ENCODE results near the gene USP15.

Gene USP15

DNA sequence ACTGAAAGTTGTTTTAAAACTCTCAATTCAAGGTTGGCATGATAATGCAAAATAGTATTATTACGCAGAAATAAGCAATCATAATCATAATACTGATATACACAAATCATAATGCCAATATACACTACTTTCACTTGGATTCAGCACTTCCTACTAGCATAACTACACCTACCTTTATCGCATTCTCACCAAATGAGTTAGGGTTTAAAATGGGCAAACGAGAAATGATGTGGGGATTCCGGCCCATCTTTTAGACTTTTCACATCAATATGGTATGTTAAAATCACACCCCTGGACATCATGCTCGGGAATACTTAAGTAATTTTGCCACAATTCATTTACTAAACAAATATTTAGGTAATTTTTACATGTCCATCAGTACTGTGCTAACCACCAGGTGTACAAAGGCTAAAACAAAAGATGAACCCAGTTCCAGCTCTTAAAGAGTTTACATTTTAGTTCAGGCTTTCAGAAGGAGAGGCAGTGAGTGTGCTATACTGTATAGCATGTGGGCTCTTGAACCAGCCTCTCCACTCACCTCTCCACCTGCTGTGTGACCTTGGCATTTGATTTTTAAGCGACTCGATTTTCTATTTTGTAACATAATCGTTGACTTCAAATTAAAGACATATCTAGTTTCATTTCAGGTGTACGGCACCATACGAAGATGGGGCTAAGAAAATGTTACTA is 1.1 kb upstream of the USP15 start:
- no peak for DNase-seq

DNA sequence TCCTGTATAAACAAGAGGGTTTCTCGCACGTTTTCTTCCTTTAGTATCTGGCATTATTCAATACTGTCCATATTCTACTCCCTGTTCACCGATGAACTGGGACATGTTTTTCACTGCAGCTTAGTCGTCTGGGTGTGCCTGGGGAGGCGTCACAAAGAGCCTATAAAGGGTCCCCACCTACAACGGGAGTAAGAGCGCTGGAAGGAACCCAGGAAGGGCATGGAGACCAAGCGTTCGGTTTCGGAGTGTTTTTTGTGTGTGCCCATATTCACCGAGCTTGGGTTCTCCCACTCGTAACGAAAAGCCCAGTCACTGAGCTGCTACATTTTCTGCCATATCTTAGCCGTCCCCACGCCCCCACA is 592 bp upstream of the USP15 start:
- DNase-seq: no peak

DNA sequence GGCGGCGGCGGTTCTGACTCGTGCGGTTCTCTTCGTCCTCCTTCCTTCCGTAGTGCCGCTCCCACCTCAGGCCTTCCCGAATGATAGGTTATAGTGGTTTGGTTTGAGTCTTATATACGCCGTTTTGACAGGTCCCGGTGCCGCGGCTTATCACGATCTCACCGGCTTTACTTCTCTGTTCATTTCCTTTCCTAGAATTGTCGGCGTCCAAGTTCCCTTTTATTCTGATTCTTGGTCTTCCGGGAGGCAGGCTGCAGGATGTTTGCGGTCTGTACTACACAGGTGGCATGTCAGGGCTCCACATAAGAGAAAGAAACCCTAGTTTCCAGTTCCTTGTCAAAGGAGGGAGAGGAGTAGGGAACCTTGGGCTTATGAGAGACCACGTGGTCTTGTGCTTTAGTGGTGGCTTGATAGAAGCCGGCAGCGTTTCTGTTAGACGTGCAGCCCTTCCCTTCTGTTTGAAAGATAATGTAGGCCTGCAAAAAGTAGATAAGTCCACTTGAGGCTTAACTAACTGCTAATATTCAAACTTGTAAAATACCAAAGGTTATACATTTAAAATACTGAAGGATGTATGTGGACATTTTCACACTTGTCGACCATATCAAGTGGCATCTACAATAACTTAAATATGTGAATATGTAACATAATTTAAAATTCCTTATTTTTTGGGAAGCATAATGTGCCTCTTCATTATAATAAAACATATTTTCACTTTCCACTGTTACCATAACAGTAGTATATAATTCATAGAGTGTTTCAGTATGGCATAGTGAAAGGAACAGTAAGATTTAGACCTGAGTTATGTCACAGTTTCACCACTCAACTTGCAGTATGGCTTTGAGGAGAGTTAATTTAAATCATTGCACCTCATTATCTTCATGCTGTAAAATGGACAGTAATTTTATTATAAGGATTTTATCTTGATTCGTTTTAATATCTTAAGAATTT is 804 bp downstream of the USP15 start:
- DNase-seq: peak; percentile 30

DNA sequence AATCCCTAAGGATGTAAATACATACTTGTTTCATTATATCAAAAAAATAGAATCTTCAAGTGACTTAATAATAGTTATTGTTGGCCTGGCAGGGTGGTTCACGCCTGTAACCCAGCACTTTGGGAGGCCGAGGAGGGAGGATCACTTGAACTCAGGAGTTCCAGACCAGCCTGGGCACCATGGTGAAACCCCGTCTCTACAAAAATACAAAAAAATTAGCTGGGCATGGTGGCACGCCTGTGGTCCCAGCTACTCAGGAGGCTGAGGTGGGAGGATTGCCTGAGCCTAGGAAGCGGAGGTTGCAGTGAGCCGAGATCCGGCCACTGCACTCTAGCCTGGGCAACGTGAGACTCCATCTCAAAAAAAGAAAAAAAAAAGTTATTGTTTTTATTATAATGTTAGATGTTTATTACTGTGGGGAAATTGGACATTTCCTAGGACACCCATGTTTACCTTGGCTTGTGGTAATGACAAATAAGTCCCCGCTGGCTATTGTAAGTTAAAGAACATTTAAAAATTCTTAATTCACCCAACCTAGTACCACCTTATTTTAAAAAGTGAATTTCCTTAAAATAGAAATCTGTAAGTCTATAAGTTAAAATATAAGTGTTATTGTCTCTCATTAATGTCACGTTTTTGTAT is 1.8 kb downstream of the USP15 start:
- DNase-seq: no peak

DNA sequence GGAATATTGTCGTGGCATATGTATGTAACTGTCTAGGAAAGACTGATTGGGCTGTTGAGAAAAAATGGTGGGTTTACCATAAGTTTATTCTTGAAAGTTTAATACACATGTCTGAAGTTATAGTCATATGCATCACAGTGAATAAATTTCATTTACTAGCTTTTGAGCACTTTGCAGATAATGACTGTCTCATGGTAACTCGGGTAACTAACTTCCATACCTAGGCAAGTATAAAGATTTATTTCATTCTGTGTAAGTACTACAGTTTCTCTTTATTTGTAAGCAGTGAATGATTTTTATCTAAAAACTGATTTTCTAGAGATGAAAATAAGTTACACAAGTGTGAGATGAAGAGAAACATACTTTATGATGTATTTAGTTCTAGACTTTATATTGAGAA is 3.0 kb downstream of the USP15 start:
- DNase-seq: no peak

DNA sequence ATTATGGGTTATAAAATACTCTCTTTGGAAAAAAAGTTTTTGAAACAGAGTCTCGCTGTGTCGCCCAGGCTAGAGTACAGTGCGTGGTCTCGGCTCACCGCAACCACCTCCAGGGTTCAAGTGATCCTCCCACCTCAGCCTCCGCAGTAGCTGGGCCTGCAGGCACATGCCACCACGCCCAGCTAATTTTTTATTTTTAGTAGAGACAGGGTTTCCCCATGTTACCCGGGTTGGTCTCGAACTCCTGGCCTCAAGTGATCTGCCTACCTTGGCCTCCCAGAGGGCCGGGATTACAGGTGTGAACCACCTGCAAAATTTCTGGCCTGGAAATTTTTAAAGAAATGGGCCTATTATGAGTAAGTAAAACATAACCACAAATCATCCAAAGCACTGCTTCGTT is 3.8 kb downstream of the USP15 start:
- no peak for DNase-seq

DNA sequence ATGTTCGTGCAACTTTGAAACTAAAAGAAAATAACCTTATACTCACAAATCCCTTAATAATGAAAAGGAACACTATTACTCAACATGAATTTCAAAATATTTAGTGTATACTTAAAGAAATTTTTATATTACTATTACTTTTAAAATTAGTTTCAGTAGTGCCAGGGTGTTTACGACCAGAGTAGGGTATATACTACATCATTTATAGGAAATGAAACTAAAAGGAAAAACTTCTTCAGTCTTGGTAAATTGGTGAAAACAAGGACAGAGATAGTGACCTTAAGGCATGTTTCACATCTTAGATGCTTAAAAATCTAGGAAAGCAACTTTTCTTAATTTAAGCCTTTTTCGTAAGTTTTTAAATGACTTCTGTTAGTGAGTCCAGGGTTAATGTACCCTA is 4.5 kb downstream of the USP15 start:
- DNase-seq: no peak

DNA sequence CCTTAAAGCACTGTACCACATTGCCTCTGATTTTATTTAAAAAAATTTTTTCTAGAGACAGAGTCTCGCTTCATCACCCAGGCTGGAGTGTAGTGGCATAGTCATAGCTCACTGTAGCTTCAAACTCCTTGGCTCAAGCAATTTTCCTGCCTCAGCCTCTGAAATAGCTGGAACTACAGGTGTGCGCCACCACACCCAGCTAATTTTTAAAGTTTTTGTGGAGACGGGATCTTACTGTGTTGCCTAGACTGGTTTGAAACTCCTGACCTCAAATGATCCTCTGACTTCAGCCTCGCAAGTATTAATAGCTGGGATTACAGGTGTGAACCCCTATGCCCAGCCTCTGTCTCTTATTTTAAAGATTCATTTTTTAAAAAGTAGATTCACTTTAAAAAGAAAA is 5.3 kb downstream of the USP15 start:
- no peak for DNase-seq

DNA sequence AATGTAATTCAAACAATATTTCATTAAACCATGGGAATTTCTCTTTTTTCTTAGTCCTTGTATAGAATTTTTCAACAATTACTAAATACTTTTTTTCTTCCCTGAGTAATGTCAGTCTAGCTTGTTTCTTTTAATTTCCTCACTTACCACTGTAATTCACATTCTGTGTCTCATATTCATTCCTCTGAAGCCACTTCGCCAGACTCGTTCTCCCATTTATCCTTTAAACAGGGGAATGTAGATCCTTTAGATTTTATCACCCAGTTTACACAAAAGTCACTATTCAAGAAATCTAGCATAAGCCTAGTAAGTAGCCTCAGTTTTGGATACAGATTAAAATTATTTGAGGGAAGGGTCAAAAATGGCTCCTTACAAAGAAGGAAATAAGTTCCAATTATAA is 6.8 kb downstream of the USP15 start:
- DNase-seq: no peak

DNA sequence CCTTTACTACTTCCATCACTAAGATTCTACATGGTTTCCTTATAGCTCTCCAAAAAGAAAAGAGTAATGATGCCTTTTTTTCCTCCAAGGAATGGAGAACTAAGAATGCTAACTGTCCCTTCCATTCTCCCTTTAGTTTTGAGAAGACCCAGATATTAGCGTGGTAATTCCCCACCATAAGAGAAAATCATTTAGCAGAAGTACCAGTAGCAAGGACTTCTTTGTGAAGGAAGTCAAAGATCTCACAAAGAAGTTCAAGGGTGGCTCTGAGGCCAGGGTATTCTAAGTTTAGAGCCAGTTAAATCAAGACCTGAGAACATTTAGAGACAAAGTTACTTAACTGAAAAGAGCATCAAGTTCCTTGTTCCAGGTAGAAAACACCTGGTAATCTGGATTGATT is 7.3 kb downstream of the USP15 start:
- DNase-seq: no peak

DNA sequence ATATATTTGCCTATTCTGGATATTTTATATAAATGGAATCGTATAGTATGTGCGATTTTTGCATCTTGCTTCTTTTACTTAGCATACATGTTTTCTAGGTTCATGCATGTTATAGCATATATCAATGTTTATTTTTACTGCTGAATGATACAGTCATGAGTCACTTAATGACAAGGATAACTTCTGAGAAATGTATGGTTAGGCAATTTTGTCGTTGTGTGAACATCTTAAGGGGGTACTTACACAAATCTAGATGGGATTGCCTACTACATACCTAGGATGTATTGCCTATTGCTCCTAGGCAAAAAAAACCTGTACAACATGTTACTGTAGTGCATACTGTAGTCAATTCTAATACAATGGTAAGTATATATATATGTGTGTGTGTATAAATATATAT is 8.8 kb downstream of the USP15 start:
- DNase-seq: peak; percentile 79

DNA sequence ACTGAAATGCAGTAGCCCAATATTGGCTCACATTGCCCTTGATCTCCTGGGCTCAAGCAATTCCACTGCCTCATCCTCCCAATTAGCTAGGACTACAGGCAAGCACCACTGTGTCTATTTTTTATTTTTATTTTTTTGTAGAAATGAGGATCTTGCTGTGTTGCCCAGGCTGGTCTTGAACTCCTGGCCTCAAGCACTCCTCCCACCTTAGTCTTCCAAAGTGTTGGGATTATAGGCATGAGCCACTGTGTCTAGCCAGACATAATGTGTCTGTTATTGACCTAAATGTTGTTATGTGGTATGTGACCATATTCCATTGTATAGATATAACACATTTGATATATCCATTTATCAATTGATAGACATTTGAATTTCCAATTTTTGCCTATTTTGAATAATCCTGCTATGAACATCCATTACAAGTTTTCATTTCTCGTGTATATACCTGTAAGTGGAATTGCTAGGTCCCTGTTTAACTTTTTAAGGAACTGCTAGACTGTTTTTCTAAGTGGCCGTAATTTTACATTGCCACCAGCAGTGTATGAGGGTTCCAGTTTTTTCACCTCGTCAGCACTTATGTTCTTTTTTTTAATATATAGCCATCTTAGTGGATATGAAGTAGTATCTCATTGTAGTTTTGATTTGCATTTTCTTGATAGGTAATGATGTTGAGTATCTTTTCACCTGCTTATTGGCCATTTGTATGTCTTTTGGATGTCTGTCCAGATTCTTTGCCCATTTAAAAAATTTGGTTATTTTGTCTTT is 9.4 kb downstream of the USP15 start:
- no peak for DNase-seq

DNA sequence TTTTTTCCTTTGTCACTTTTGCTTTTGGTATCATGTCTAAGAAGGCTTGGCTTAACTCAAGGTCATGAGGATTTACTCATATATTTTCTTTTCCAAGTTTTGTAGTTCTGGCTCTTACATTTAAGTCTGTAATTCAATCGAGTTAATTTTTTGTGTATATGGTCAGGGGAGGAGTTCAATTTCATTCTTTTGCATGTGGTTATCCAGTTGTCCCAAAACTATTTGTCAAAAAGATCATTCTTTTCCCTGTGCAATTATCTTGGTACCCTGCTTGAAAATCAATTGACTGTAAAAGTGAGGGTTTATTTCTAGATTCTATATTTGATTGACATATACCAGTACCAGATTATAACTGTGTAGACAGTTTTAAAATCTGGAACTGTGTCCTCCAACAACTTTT is 10.2 kb downstream of the USP15 start:
- DNase-seq: no peak

DNA sequence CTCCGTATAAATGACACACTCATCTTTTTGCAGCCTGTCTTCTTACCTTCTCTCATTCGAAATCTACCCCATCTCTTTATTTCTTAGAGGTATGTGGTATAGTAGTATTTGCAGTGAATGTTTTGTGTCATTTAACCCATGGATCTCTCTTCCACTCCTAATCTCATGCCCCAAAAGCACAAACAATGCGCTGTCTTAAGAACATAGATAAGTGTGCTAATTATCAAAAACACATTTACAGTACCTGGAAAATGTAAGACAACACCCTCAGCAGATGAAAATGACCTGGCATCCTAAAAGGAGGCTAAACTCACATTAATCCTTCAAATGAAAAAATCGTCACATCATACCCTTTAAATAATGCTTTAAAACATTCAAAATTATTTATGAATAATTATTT is 10.7 kb downstream of the USP15 start:
- DNase-seq: no peak

DNA sequence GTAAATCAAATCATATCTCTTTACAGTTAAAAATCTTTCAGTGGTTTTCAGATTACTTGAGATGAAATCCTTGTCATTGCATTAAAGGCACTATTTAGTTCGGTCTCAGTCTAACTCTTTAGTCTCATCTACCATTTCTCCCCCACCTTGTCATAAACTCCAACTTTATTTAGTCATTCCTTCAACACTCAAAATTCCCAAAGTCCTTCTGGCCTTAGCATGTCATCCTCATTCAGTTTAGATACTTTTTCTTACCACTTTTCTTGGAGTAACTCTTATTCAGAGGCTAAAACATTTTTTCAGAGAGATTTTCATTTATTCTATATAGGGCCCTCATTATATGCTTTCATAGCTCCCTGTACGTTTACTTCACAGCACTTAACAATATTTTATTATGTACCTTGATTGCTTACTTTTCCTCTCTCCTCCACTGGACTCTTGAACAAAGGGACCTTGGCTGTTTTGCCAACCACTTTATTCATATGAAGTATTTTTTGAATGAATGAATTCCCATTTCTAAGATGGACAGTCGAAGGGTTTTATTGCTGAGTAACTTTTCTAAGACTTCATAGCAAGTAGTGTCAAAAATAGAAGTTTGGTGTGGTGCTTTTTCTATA is 12.8 kb downstream of the USP15 start:
- DNase-seq: no peak

DNA sequence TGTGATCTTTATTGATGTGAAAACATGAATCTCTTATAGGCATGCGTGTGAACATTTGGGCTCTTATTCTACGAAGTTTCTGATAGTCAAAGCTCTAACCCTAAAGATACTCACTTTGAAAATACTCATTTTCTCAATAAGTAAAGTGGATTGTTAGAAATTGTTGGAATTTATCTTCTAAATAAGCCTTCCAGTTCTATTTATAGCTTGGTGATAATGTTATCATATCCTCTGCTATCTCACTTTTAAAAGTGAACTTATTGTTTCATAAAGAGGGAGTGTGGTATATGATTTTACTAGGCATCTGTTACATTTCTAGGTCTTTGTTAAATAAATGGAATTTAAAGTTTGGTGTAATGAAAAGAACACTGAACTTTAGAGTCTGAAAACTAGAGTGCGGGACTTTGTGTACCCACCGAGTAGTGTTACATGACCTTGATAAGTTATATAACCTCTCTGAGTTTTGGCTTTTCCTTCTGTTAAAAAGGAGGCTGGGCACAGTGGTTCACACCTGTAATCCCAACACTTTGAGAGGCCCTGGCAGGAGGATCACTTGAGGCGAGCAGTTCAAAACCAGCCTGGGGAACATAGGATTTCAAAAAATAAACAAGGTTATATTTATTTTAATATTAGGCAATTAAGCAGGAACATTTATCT is 13.6 kb downstream of the USP15 start:
- DNase-seq: no peak

DNA sequence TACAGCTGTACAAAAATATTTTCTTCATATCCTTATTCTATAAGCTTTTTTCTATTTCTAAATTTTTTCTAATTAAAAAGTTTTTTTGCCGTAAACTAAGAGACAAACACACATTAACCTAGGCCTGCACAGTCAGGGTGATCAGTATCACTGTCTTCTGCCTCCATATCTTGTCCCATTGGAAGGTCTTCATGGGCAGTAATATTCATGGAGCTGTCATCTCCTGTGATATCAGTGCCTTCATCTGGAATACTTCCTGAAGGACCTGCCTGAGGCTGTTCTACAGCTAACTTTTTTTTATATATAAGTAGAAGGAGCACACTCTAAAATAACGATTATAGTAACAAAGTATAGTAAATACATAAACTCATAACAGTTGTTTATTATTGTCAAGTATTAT is 17.8 kb downstream of the USP15 start:
- no peak for DNase-seq

DNA sequence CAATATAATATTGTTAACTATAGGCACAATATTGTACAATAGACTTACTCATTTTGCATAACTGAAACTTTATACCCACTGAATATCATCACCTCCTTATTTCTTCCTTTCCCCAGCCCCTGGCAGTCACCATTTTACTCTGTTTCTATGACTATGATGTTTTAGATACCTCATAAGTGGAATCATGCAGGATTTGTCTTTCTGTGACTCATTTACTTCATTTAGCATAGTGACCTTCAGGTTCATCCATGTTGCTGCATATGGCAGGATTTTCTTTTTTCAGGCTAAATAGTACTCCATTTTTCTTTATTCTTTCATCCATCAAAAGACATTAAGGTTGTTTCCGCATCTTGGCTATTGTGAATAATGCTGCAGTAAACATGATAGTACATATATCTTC is 18.9 kb downstream of the USP15 start:
- no peak for DNase-seq

DNA sequence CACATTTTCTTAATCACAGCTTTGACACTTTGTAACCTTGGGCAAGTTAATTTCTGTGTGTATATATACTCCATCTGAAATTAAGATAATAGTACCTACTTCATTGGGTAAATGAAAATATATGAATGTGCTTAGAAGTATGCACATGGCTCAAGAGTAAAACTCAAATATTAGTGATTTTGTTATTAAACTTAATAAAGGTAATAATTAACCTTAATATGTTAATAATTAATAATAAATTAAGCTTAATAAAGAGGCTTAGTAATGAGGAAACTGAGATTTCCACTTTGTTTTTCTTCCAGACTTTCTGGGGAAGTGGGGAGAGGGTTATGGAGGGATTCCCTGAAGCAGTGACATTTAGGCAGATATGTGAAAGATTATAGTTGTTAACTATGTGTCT is 19.8 kb downstream of the USP15 start:
- DNase-seq: no peak

DNA sequence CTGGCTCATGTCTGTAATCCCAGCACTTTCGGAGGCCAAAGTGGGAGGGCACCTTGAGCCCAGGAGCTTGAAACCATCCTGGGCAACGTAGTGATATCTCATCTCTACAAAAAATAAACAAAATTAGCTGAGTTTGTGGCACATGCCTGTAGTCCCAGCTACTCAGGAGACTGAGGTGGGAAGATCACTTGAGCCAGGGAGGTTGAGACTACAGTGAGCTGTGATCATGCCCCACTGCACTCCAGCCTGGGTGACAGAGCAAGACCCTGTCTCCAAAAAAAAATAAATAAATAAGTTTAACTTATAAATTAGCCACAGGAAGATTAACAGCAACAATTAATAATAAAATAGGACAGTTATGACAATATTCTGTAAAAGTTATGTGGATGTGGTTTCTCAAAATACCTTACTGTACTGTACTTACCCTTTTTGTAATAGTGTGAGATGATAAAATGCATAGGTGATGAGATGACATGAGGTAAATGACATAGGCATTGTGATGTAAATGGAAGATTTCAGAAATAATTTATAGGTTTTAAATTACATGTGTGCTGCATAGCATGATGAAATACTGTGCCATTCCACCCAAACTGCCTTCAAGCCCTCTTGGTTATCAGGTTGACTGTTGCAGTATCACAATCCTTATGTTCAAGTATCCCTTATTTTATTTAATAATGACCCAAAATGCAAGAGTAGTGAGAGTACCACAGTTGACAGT is 22.0 kb downstream of the USP15 start:
- DNase-seq: peak; percentile 35

DNA sequence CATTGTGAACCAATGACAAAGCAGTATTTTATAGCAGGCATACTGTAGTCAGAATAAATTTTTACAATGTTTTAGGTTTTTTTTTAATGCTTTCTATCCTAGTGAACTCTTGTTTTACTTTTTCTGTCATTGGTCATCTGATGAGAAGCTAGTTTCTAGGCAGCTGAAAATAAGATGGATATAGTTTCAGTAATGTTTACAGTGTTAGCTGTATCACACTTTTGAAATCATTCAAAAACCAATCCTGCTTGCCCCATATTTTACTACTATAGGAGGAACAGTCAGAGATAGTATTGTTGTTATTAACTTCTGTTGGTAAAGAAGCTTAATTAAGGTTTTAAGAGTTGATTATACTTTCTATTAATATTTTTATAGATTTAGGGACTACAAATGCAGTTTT is 24.5 kb downstream of the USP15 start:
- no peak for DNase-seq

DNA sequence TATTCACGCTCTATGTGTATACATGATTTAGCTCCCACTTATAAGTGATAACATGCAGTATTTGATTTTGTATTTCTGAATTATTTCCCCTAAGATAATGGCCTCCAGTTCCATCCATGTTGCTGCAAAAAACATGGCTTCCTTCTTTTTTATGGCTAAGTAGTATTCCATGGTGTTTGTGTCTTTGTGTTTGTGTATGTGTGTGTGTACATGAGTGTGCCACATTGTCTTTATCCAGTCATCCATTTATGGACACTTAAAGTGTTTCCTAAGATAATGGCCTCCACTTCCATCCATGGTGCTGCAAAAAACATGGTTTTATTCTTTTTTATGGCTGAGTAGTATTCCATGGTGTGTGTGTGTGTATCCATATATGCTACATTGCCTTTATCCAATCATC is 25.1 kb downstream of the USP15 start:
- DNase-seq: no peak
